NCI-H774 (cell line): ENCODE results near the gene EXOC3L4.
A peak's percentile ranks its signal among the peaks of the same experiment; 100 is the strongest.

ENCODE experiments used
- DNase-seq: peaks from one replicate; lab custom pipeline; 2025; lab: John Stamatoyannopoulos, UW

EXOC3L4 gene

GRCh38 chr14:103133210-103134140 is 39.0 kb downstream of the EXOC3L4 start:
- no peak for DNase-seq

GRCh38 chr14:103134405-103134804 is 39.9 kb downstream of the EXOC3L4 start:
- no peak for DNase-seq

- no peak for DNase-seq
Measured at GRCh38 chr14:103134919-103135318, 40.4 kb downstream of the EXOC3L4 start.

GRCh38 chr14:103135333-103136260 is 41.1 kb downstream of the EXOC3L4 start:
- DNase-seq: no peak

GRCh38 chr14:103136388-103137271 is 42.1 kb downstream of the EXOC3L4 start:
- DNase-seq: no peak

GRCh38 chr14:103137689-103138300 is 43.3 kb downstream of the EXOC3L4 start:
- DNase-seq: no peak

- no peak for DNase-seq
Measured at GRCh38 chr14:103138301-103139131, 44.0 kb downstream of the EXOC3L4 start.

GRCh38 chr14:103139132-103140025 is 44.9 kb downstream of the EXOC3L4 start:
- no peak for DNase-seq

GRCh38 chr14:103140316-103141109 is 46.0 kb downstream of the EXOC3L4 start:
- DNase-seq: peak; percentile 22

GRCh38 chr14:103141117-103141796 is 46.7 kb downstream of the EXOC3L4 start:
- peak; percentile 73 for DNase-seq

- DNase-seq: no peak
Measured at GRCh38 chr14:103142026-103142425, 47.5 kb downstream of the EXOC3L4 start.

GRCh38 chr14:103142721-103143302 is 48.3 kb downstream of the EXOC3L4 start:
- DNase-seq: no peak

GRCh38 chr14:103143506-103143905 is 49.0 kb downstream of the EXOC3L4 start:
- no peak for DNase-seq

GRCh38 chr14:103144085-103144484 is 49.6 kb downstream of the EXOC3L4 start:
- no peak for DNase-seq

GRCh38 chr14:103146141-103146709 is 51.7 kb downstream of the EXOC3L4 start:
- no peak for DNase-seq

GRCh38 chr14:103149351-103150237 is 55.1 kb downstream of the EXOC3L4 start:
- no peak for DNase-seq
